Measurements from ENCODE around the gene MS4A4A.
A peak's percentile ranks its signal among the peaks of the same experiment; 100 is the strongest.

Gene MS4A4A

GRCh38 chr11:60339356-60339755 is 58.9 kb downstream of the MS4A4A start:
- Histone ChIP-seq H3K27ac (ENCODE audit: low read depth, low read length) (no peak overlapping the region), H3K4me2 (ENCODE audit: low read length) (no peak overlapping the region), H3K9me2 (replicated peaks; ENCODE audit: control insufficient read depth, low read length) (no peaks in the 10 kb centered on the region), H4K20me1 (ENCODE audit: control insufficient read depth, insufficient read depth, low read depth, low read length) (no peaks in the 10 kb centered on the region), H3K27me3 (ENCODE audit: control insufficient read depth, low read length) (no peaks in the 10 kb centered on the region), H3K36me3 (ENCODE audit: control insufficient read depth, low read length) (no peaks in the 10 kb centered on the region), H3F3A (ENCODE audit: control insufficient read depth, insufficient read depth) (no peaks in the 10 kb centered on the region), H3K4me1 (ENCODE audit: control insufficient read depth, low read length) (no peaks in the 10 kb centered on the region), H3K4me3 (ENCODE audit: low read length) (no peak overlapping the region), H3K9me3 (ENCODE audit: control insufficient read depth, insufficient read depth, low read length) (no peaks in the 10 kb centered on the region), H3K79me2 (ENCODE audit: control insufficient read depth, low read length) (no peaks in the 10 kb centered on the region)
- no peak for TF ChIP-seq EZH2phosphoT487 (IDR thresholded peaks at IDR 0.05; ENCODE audit: borderline replicate concordance, low read length)
- TF ChIP-seq, protein P1, sequence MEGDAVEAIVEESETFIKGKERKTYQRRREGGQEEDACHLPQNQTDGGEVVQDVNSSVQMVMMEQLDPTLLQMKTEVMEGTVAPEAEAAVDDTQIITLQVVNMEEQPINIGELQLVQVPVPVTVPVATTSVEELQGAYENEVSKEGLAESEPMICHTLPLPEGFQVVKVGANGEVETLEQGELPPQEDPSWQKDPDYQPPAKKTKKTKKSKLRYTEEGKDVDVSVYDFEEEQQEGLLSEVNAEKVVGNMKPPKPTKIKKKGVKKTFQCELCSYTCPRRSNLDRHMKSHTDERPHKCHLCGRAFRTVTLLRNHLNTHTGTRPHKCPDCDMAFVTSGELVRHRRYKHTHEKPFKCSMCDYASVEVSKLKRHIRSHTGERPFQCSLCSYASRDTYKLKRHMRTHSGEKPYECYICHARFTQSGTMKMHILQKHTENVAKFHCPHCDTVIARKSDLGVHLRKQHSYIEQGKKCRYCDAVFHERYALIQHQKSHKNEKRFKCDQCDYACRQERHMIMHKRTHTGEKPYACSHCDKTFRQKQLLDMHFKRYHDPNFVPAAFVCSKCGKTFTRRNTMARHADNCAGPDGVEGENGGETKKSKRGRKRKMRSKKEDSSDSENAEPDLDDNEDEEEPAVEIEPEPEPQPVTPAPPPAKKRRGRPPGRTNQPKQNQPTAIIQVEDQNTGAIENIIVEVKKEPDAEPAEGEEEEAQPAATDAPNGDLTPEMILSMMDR (IDR thresholded peaks at IDR 0.05; ENCODE audit: low read depth, low read length, poor library complexity, severe bottlenecking) = no peak

GRCh38 chr11:60343094-60343704 is 62.7 kb downstream of the MS4A4A start:
- Histone ChIP-seq H3K79me2 (ENCODE audit: control insufficient read depth, low read length) (no peaks in the 10 kb centered on the region), H3K27me3 (ENCODE audit: control insufficient read depth, low read length) (no peaks in the 10 kb centered on the region), H3K9me2 (replicated peaks; ENCODE audit: control insufficient read depth, low read length) (no peaks in the 10 kb centered on the region), H4K20me1 (ENCODE audit: control insufficient read depth, insufficient read depth, low read depth, low read length) (no peaks in the 10 kb centered on the region), H3K4me2 (ENCODE audit: low read length) (no peak overlapping the region), H3K27ac (ENCODE audit: low read depth, low read length) (no peak overlapping the region), H3K9me3 (ENCODE audit: control insufficient read depth, insufficient read depth, low read length) (no peaks in the 10 kb centered on the region), H3F3A (ENCODE audit: control insufficient read depth, insufficient read depth) (no peaks in the 10 kb centered on the region), H3K36me3 (ENCODE audit: control insufficient read depth, low read length) (no peaks in the 10 kb centered on the region), H3K4me1 (ENCODE audit: control insufficient read depth, low read length) (no peaks in the 10 kb centered on the region), H3K4me3 (ENCODE audit: low read length) (no peak overlapping the region)
- TF ChIP-seq EZH2phosphoT487 (IDR thresholded peaks at IDR 0.05; ENCODE audit: borderline replicate concordance, low read length) = no peak
- TF ChIP-seq, protein P1 (IDR thresholded peaks at IDR 0.05; ENCODE audit: low read depth, low read length, poor library complexity, severe bottlenecking) = peak; percentile 69

GRCh38 chr11:60344146-60344545 is 63.7 kb downstream of the MS4A4A start:
- Histone ChIP-seq H3K27me3 (ENCODE audit: control insufficient read depth, low read length) (no peaks in the 10 kb centered on the region), H3K4me1 (ENCODE audit: control insufficient read depth, low read length) (no peaks in the 10 kb centered on the region), H4K20me1 (ENCODE audit: control insufficient read depth, insufficient read depth, low read depth, low read length) (no peaks in the 10 kb centered on the region), H3K36me3 (ENCODE audit: control insufficient read depth, low read length) (no peaks in the 10 kb centered on the region), H3K27ac (ENCODE audit: low read depth, low read length) (no peak overlapping the region), H3K4me2 (ENCODE audit: low read length) (no peak overlapping the region), H3F3A (ENCODE audit: control insufficient read depth, insufficient read depth) (no peaks in the 10 kb centered on the region), H3K9me2 (replicated peaks; ENCODE audit: control insufficient read depth, low read length) (no peaks in the 10 kb centered on the region), H3K79me2 (ENCODE audit: control insufficient read depth, low read length) (no peaks in the 10 kb centered on the region), H3K4me3 (ENCODE audit: low read length) (no peak overlapping the region), H3K9me3 (ENCODE audit: control insufficient read depth, insufficient read depth, low read length) (no peaks in the 10 kb centered on the region)
- TF ChIP-seq EZH2phosphoT487 (IDR thresholded peaks at IDR 0.05; ENCODE audit: borderline replicate concordance, low read length) = no peak
- TF ChIP-seq, protein P1 (IDR thresholded peaks at IDR 0.05; ENCODE audit: low read depth, low read length, poor library complexity, severe bottlenecking) = no peak
